Right renal pelvis (tissue), 4 donors: ENCODE data around the gene MIDN. TPM values are rescaled to one million over a fixed set of nuclear protein-coding genes. Genes with fewer than 3 reads are reported as not detected.

Source experiments
- DNase-seq, 4 donors: peaks; one replicate each; pipeline ENCODE4 v3.0.0-alpha.2; 2013; ENCODE audit warnings: low read depth in 4 of 4, low spot score in 3 of 4, missing footprints in 1 of 4
- polyA plus RNA-seq, 4 donors: library from polyadenylated mRNA; unstranded; fragments of 120-200 nt; gene quantifications; one replicate each; pipeline ENCODE4 v1.2.1, GENCODE V29; 2013; ENCODE audit not compliant: insufficient read length in 4 of 4

The MIDN gene
- polyA plus RNA-seq, 4 donors: 50.1 to 66.0 (median 52.7) TPM

DNA sequence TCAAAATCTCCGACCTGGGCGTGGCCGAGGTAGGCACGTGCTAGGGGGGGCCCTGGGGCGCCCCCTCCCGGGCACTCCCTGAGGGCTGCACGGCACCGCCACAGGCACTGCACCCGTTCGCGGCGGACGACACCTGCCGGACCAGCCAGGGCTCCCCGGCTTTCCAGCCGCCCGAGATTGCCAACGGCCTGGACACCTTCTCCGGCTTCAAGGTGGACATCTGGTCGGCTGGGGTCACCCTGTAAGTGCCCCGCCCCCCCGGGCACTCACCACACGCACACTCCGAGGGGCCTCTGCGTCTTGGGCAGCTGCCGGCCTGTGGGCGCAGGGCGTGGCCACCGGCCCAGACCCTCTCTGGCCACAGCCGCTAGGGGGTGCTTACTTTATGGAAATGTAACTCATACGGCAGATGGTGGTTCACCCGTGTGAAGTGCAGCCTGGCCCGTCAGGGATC is 27.9 kb upstream of the MIDN start:
- no peak for DNase-seq

DNA sequence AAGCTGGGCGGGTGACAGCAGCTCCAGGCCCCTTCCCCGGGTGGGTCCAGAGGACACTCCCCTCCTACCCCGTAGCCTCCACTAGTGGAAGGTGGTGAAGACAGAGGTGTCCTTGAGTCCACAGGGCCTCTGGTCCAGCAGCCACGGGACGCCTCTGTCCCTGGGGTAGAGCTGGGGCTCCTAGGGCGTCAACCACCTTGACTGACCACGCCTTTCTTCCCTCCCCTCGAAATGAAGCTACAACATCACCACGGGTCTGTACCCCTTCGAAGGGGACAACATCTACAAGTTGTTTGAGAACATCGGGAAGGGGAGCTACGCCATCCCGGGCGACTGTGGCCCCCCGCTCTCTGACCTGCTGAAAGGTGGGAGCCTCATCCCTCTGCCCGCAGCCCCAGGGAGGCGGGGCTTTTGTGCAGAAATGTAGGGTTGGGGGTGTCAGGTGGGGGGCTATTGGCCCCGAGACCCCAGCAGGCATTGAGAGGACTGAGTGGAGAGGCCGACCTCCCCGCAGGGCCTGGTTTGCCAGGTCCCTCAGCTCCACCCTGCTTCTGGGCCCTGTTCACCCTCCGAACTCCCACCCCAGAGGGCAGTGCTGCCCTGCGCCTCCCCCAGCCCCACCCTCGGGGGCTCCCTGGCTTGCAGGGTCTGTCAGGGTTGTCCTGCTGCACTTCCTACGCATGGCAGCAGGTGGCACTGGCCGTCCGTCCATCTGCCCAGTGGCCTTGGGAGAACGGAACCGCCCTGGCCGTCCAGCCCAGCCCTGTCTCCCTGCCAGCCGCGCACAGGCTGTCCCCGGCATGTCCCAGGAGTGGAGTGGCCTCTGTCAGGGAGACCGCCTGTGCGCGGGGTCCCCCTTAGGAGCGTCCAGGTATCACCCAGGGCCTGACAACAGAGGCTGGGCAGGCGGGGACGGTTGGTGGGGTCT is 27.1 kb upstream of the MIDN start:
- no peak for DNase-seq

DNA sequence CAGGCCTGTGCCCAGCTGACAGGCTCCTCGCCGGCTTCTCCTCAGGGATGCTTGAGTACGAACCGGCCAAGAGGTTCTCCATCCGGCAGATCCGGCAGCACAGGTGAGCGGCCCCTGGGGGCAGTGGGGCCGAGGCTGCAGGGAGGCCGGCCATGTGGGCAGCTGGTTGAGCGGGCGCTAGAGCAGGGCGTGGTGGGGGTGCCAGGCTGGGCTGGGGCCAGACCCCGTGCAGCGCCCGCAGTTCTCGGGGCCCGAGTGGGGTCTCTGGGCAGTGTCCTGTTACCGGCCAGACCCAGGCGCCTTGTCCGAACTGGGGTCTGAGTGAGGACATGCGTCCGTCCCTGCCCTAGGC is 26.5 kb upstream of the MIDN start:
- DNase-seq: no peak

GRCh38 chr19:1222394-1222793 is 26.0 kb upstream of the MIDN start:
- no peak for DNase-seq

- DNase-seq: no peak
These were observed 25.1 kb upstream of the MIDN start for GRCh38 chr19:1223018-1223855.

DNA sequence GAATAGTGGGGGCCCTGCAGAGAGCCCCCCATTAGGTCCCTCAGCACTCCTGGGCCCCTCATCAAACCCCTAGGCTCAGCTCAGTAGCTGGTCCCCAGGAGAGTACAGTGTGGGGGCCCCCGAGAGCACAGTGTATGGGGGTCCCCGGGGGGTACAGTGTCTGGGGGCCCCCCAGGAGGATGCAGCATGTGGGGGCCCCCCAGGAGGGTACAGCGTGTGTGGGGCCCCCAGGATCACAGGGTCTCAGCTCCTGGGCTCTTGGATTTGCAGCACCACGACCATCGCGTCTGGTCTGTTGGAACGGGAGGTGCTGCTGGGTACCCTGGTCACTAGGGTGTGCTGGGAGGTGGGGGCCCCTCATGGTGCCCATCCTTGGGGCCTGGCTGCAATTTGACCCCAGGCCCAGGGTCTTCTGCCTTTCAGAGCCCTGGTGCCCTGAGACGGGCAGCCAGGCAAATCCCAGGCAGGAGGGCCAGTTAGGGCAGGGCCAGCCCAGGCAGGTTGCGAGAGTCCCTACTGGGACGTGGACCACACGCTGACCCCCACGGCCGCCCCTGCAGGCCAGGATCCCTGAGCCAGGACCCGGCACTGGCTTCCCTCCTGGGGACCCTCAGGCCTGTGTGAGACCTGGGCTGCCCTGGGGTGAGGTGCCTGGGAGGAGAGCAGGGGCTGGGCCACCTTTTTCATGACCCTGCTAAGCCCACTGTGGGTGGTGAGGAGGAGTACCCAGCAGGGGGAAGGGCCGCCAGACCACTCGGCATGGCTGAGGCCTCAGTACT is 24.1 kb upstream of the MIDN start:
- no peak for DNase-seq

GRCh38 chr19:1224847-1225246 is 23.5 kb upstream of the MIDN start:
- DNase-seq: no peak

DNA sequence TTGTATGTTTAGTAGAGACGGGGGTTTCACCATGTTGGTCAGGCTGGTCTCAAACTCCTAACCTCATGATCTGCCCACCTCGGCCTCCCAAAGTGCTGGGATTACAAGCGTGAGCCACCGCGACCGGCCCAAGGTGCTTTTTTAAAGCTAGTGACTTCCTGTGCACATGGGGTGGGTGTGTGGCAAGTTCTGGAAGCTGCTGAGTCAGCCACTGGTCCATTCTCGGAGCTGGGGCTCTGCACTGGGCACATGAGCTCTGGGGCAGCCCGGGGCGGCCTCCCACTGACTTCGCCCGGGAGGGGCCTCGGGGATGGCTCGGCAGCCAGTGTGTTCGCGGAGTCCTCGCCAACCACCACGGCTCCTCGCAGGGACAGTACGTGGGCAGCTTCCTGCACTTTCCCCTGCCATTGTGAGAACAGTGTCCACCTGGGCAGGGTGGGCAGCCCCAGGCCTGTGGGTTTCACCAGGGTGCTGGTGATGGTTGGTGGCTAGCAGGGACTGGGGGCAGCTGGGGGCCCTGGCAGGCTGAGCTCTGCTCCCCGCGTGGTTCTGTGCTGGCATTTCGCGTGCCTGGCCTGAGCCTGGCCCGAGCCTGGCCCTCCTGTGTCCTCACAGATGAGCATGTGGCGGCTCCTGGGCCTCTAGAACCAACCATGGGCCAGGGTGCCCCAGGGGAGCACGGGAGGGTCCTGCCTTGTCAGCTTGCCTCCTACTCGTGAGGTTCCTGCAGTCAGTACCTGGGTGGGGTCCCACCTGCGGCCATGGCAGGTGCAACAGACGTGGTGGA is 22.8 kb upstream of the MIDN start:
- no peak for DNase-seq

DNA sequence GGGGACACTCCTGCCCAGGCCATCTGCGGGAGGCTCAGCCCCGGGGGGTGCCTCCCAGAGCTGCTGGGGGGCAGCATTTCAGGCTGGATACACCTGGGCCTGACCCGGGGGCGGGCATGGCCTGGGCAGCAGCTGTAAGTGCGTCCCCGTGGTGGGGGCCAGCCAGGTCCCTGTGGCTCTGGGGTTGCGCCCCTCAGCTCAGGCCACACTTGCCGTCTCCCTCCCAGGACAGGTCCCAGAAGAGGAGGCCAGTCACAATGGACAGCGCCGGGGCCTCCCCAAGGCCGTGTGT is 22.2 kb upstream of the MIDN start:
- no peak for DNase-seq

GRCh38 chr19:1226522-1227303 is 21.7 kb upstream of the MIDN start:
- DNase-seq: no peak

DNA sequence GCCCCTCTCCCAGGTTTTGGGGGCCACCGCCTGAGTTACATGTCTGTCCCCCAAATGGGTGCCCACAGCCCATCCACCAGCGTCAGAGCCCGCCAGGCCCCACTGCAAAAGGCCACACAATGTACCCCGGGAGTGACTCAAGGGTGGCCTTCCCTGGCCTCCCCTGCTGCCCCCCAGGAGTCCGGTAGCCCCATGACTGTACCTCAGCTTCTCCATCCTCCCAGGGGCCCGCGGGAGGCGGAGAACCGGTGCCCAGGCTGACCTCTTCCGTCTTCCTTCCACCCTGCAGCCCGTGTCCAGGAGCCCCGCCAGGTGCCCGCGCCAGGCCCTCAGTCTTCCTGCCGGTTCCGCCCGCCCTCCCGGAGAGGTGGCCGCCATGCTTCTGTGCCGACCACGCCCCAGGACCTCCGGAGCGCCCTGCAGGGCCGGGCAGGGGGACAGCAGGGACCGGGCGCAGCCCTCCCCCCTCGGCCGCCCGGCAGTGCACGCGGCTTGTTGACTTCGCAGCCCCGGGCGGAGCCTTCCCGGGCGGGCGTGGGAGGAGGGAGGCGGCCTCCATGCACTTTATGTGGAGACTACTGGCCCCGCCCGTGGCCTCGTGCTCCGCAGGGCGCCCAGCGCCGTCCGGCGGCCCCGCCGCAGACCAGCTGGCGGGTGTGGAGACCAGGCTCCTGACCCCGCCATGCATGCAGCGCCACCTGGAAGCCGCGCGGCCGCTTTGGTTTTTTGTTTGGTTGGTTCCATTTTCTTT is 20.9 kb upstream of the MIDN start:
- DNase-seq: no peak

- no peak for DNase-seq
These were observed 20.0 kb upstream of the MIDN start for GRCh38 chr19:1228161-1228957.

- no peak for DNase-seq
These were observed 19.1 kb upstream of the MIDN start for GRCh38 chr19:1229056-1229923.

- no peak for DNase-seq
These were observed 18.2 kb upstream of the MIDN start for GRCh38 chr19:1229924-1230782.

- DNase-seq: no peak
These were observed 17.4 kb upstream of the MIDN start for GRCh38 chr19:1230783-1231489.
